Suprapubic skin (tissue), 4 donors: ENCODE results near the gene MOSMO. TPM values are rescaled to one million over a fixed set of nuclear protein-coding genes. Genes with fewer than 3 reads are reported as not detected.

Experiments
- DNase-seq, 2 donors: peaks; one replicate each; pipeline ENCODE4 v3.0.0-alpha.2; 2019; ENCODE audit warnings: low spot score in 2 of 2
- H3K27ac ChIP-seq: fragments of 200-600 bp; sonication (generic); one replicate; pipeline ENCODE4 v1.5.1; 2019
- H3K27me3 ChIP-seq: fragments of 200-600 bp; sonication (generic); one replicate; pipeline ENCODE4 v1.5.1; 2019
- H3K36me3 ChIP-seq: fragments of 200-600 bp; sonication (generic); one replicate; pipeline ENCODE4 v1.5.1; 2019
- H3K4me1 ChIP-seq: fragments of 200-600 bp; sonication (generic); one replicate; pipeline ENCODE4 v1.5.1; 2019
- H3K4me3 ChIP-seq: fragments of 200-600 bp; sonication (generic); one replicate; pipeline ENCODE4 v1.5.1; 2019; ENCODE audit warnings: mild to moderate bottlenecking
- H3K9me3 ChIP-seq: fragments of 200-600 bp; sonication (generic); one replicate; pipeline ENCODE4 v1.5.1; 2019
- CTCF ChIP-seq, 2 donors: fragments of 200-600 bp in 1 of 2; fragments of 450-650 bp in 1 of 2; sonication (generic) in 1 of 2; IDR thresholded peaks; one replicate each; pipeline ENCODE4 v1.5.1; 2016 to 2019; ENCODE audit warnings: antibody characterized with exemption in 2 of 2, mild to moderate bottlenecking in 1 of 2, moderate library complexity in 1 of 2
- EP300 ChIP-seq: sonication (generic); formaldehyde crosslinking; IDR thresholded peaks from one replicate; pipeline ENCODE4 v1.6.1; 2017; ENCODE audit warnings: antibody characterized with exemption
- POLR2A ChIP-seq, 2 donors: fragments of 450-650 bp; IDR thresholded peaks; one replicate each; pipeline ENCODE4 v1.6.1; 2017; ENCODE audit warnings: antibody characterized with exemption in 2 of 2, mild to moderate bottlenecking in 2 of 2, moderate library complexity in 2 of 2
- POLR2AphosphoS5 ChIP-seq, 3 donors: sonication (generic); formaldehyde crosslinking; IDR thresholded peaks; one replicate each; pipeline ENCODE4 v1.6.1; 2017; ENCODE audit warnings: antibody characterized with exemption in 3 of 3
- WGBS: methylation state at CpG from one replicate; pipeline ENCODE4 v1.1.5; 2018; 5-methylcytosine and 5-hydroxymethylcytosine counted together
- total RNA-seq, 4 donors: library from RNA; depleted of rRNA; stranded (reverse); fragments of >200 nt; gene quantifications; one replicate each; pipeline ENCODE4 v1.1.0, GENCODE V29; 2016

Gene MOSMO
- total RNA-seq, 4 donors from 2014 or later: 11.9 to 32.7 (median 16.7) TPM

DNA sequence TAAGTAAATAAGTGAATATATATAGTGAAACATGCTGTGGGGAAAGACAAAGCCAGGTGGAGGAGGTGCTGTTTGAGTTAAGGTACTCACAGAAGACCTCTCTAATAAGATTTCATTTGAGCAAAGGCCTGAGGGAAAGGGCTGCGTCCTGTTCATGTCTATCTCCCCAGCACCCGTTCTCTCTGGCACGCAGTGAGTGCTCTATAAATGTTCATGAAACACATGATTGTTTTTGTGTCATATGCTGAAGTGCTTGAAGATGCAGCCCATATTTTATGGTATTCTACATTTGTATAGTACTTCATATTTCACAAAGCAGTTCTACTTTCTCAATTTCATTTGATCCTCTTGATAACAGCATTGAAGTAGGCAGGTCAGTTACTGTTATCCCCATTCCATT is 85.4 kb downstream of the MOSMO start:
- H3K27me3 ChIP-seq: no peaks in the 10 kb centered on the region
- DNase-seq: no peak
- H3K36me3 ChIP-seq: no peaks in the 10 kb centered on the region
- H3K9me3 ChIP-seq: no peaks in the 10 kb centered on the region
- 71% methylated on average over 3 of the region's 3 CpGs for WGBS
- H3K4me1 ChIP-seq: no peaks in the 10 kb centered on the region
- H3K4me3 ChIP-seq: no peak overlapping the region
- H3K27ac ChIP-seq: no peak overlapping the region
- TF ChIP-seq CTCF (IDR thresholded peaks at IDR 0.05) (no peak), EP300 (no peak), POLR2AphosphoS5 (IDR thresholded peaks at IDR 0.05) (no peak), POLR2A (IDR thresholded peaks at IDR 0.05) (no peak)

GRCh38 chr16:22093996-22094395 is 86.1 kb downstream of the MOSMO start:
- H3K4me3 ChIP-seq: no peak overlapping the region
- WGBS: 73% methylated on average over 3 of the region's 3 CpGs

GRCh38 chr16:22098405-22099255 is 90.7 kb downstream of the MOSMO start:
- peak in 1 of 2 donors; percentile 37 for TF ChIP-seq CTCF (IDR thresholded peaks at IDR 0.05)
- no peak for TF ChIP-seq POLR2A (IDR thresholded peaks at IDR 0.05)

More at GRCh38 chr16:22093996-22094395, 86.1 kb downstream of the MOSMO start:
- H3K27me3 ChIP-seq: no peaks in the 10 kb centered on the region
- H3K27ac ChIP-seq: no peak overlapping the region
- no peak for DNase-seq
- TF ChIP-seq POLR2A (IDR thresholded peaks at IDR 0.05) (no peak), POLR2AphosphoS5 (IDR thresholded peaks at IDR 0.05) (no peak), CTCF (IDR thresholded peaks at IDR 0.05) (no peak), EP300 (no peak)
- no peaks in the 10 kb centered on the region for H3K9me3 ChIP-seq
- no peaks in the 10 kb centered on the region for H3K4me1 ChIP-seq
- H3K36me3 ChIP-seq: no peaks in the 10 kb centered on the region

GRCh38 chr16:22099256-22099975 is 91.5 kb downstream of the MOSMO start:
- Histone ChIP-seq H3K4me3 (no peak overlapping the region), H3K27ac (no peak overlapping the region), H3K36me3 (no peaks in the 10 kb centered on the region), H3K9me3 (no peaks in the 10 kb centered on the region), H3K4me1 (no peaks in the 10 kb centered on the region), H3K27me3 (no peaks in the 10 kb centered on the region)
- WGBS: 83% methylated on average over 9 of the region's 9 CpGs
- TF ChIP-seq CTCF (IDR thresholded peaks at IDR 0.05) (no peak), EP300 (no peak), POLR2A (IDR thresholded peaks at IDR 0.05) (no peak), POLR2AphosphoS5 (IDR thresholded peaks at IDR 0.05) (no peak)
- no peak for DNase-seq

More at GRCh38 chr16:22098405-22099255, 90.7 kb downstream of the MOSMO start:
- no peak overlapping the region for H3K27ac ChIP-seq
- no peaks in the 10 kb centered on the region for H3K27me3 ChIP-seq
- H3K4me1 ChIP-seq: no peaks in the 10 kb centered on the region
- no peaks in the 10 kb centered on the region for H3K9me3 ChIP-seq
- 51% methylated on average over 8 of the region's 8 CpGs for WGBS
- H3K36me3 ChIP-seq: no peaks in the 10 kb centered on the region
- DNase-seq: no peak
- H3K4me3 ChIP-seq: no peak overlapping the region

- Histone ChIP-seq H3K27ac (no peak overlapping the region), H3K4me3 (no peak overlapping the region), H3K9me3 (no peaks in the 10 kb centered on the region), H3K27me3 (peaks cover 5% of the 10 kb centered on the region), H3K36me3 (no peaks in the 10 kb centered on the region), H3K4me1 (no peaks in the 10 kb centered on the region)
- DNase-seq: no peak
- TF ChIP-seq POLR2AphosphoS5 (IDR thresholded peaks at IDR 0.05): no peak
- TF ChIP-seq POLR2A (IDR thresholded peaks at IDR 0.05): no peak
- no peak for TF ChIP-seq CTCF (IDR thresholded peaks at IDR 0.05)
- no peak for TF ChIP-seq EP300
- WGBS: 87% methylated on average over 1 of the region's 1 CpG
Observed at GRCh38 chr16:22103441-22103840, 95.5 kb downstream of the MOSMO start.
